Smooth muscle cell (in vitro differentiated cells): ENCODE data around the gene DZIP1L. TPM values are rescaled to one million over a fixed set of nuclear protein-coding genes. Genes with fewer than 3 reads are reported as not detected.

Experiments used
- polyA plus RNA-seq: library from polyadenylated mRNA; unstranded; fragments of >200 nt; fragmentation: Nextera tagmentation; extraction: Ambion mirVana; gene quantifications from 2 replicates; pipeline ENCODE4 v1.2.1, GENCODE V29; 2016
- total RNA-seq: library from RNA; depleted of rRNA; stranded (reverse); fragments of >200 nt; gene quantifications from 2 replicates; pipeline ENCODE4 v1.2.3, GENCODE V29; 2014

Gene DZIP1L
- total and polyA plus RNA-seq, 2 experiments from 2014 or later: 7.8 to 29.9 TPM

Other genes starting within 250 kb of the DZIP1L start
- gene CLDN18, start 105.4 kb downstream of the DZIP1L start, total RNA-seq: not detected in 2 replicates
- gene CLDN18, start 105.4 kb downstream of the DZIP1L start, polyA plus RNA-seq: 0.11 and 0.66 TPM in 2 replicates
- not detected in 2 replicates for gene A4GNT, start 16.8 kb upstream of the DZIP1L start, total RNA-seq
- gene A4GNT, start 16.8 kb upstream of the DZIP1L start, polyA plus RNA-seq: not detected in 2 replicates
- gene DBR1, start 59.3 kb upstream of the DZIP1L start, total RNA-seq: 15.1 and 17.4 TPM in 2 replicates
- 10.9 and 13.8 TPM in 2 replicates for gene DBR1, start 59.3 kb upstream of the DZIP1L start, polyA plus RNA-seq
- 39.3 and 48.6 TPM in 2 replicates for gene ARMC8, start 71.7 kb upstream of the DZIP1L start, total RNA-seq
- 22.6 and 29.2 TPM in 2 replicates for gene ARMC8, start 71.7 kb upstream of the DZIP1L start, polyA plus RNA-seq
- not detected in 2 replicates for gene NME9, start 214.2 kb upstream of the DZIP1L start, total RNA-seq
- gene NME9, start 214.2 kb upstream of the DZIP1L start, polyA plus RNA-seq: 0.86 TPM in 1 of 2 replicates, not detected in the other
- 33.9 and 60.5 TPM in 2 replicates for gene MRAS, start 233.0 kb upstream of the DZIP1L start, total RNA-seq
- gene MRAS, start 233.0 kb upstream of the DZIP1L start, polyA plus RNA-seq: 43.0 and 44.9 TPM in 2 replicates